Neural progenitor cell (in vitro differentiated cells): ENCODE measurements around the gene LYST. TPM values are rescaled to one million over a fixed set of nuclear protein-coding genes. Genes with fewer than 3 reads are reported as not detected.
"Not testable (repeated sequence)": the region's sequence is repeated elsewhere in the genome, so short reads cannot be mapped to it uniquely, and the experiment has no call there.

Experiments used
- DNase-seq: peaks from one replicate; pipeline ENCODE4 v3.0.0-alpha.2; 2016; ENCODE audit warnings: low spot score
- H2AFZ ChIP-seq: fragments of 200-600 bp; sonication (generic); replicated peaks from 2 replicates; pipeline ENCODE4 v1.6.1; 2016; ENCODE audit warnings: antibody characterized with exemption
- H3F3A ChIP-seq: fragments of 200-600 bp; sonication (generic); 2 replicates; pipeline ENCODE4 v1.6.1; 2016; ENCODE audit warnings: antibody characterized with exemption, low read depth
- H3K27ac ChIP-seq: fragments of 200-600 bp; sonication (generic); 2 replicates; pipeline ENCODE4 v1.5.1; 2016; ENCODE audit warnings: mild to moderate bottlenecking
- H3K27me3 ChIP-seq: fragments of 200-600 bp; sonication (generic); 2 replicates; pipeline ENCODE4 v1.6.1; 2016; ENCODE audit warnings: mild to moderate bottlenecking, moderate library complexity
- H3K36me3 ChIP-seq: fragments of 200-600 bp; sonication (generic); 2 replicates; pipeline ENCODE4 v1.5.1; 2016
- H3K4me1 ChIP-seq: fragments of 200-600 bp; sonication (generic); 2 replicates; pipeline ENCODE4 v1.6.1; 2016; ENCODE audit warnings: mixed run types
- H3K4me2 ChIP-seq: fragments of 200-600 bp; sonication (generic); 2 replicates; pipeline ENCODE4 v1.6.1; 2016
- H3K4me3 ChIP-seq: fragments of 200-600 bp; sonication (generic); 2 replicates; pipeline ENCODE4 v1.5.1; 2016
- H3K79me2 ChIP-seq: fragments of 200-600 bp; sonication (generic); 2 replicates; pipeline ENCODE4 v1.6.1; 2016; ENCODE audit warnings: low read depth
- H3K9ac ChIP-seq: fragments of 200-600 bp; sonication (generic); 2 replicates; pipeline ENCODE4 v1.6.1; 2016
- H3K9me3 ChIP-seq: fragments of 200-600 bp; sonication (generic); 2 replicates; pipeline ENCODE4 v1.5.1; 2016; ENCODE audit warnings: low read depth
- H4K20me1 ChIP-seq: fragments of 200-600 bp; sonication (generic); 2 replicates; pipeline ENCODE4 v1.6.1; 2016; ENCODE audit warnings: low read depth
- H3K27ac Mint-ChIP-seq: 3 replicates; pipeline ENCODE4 v1.8.0; 2021; ENCODE audit warnings: mixed read lengths
- H3K27me3 Mint-ChIP-seq: 2 replicates; pipeline ENCODE4 v1.8.0; 2022; ENCODE audit warnings: low read depth, mild to moderate bottlenecking, inconsistent platforms, moderate library complexity, mixed read lengths; ENCODE audit not compliant: insufficient read depth
- H3K36me3 Mint-ChIP-seq: 3 replicates; pipeline ENCODE4 v1.8.0; 2021; ENCODE audit warnings: mixed read lengths
- H3K4me1 Mint-ChIP-seq: 3 replicates; pipeline ENCODE4 v1.8.0; 2021; ENCODE audit warnings: mixed read lengths
- H3K4me3 Mint-ChIP-seq: 3 replicates; pipeline ENCODE4 v1.8.0; 2021; ENCODE audit warnings: mild to moderate bottlenecking, moderate library complexity, mixed read lengths
- H3K9me3 Mint-ChIP-seq: 3 replicates; pipeline ENCODE4 v1.8.0; 2020; ENCODE audit warnings: mixed read lengths
- CTCF ChIP-seq: fragments of 200-600 bp; sonication (generic); IDR thresholded peaks from 2 replicates; pipeline ENCODE4 v1.5.1; 2017; ENCODE audit warnings: antibody characterized with exemption, mild to moderate bottlenecking
- EZH2 ChIP-seq: fragments of 200-600 bp; sonication (generic); IDR thresholded peaks from 2 replicates; pipeline ENCODE4 v1.6.1; 2017; ENCODE audit warnings: antibody characterized with exemption, mild to moderate bottlenecking, moderate library complexity
- EZH2phosphoT487 ChIP-seq: fragments of 200-600 bp; sonication (generic); IDR thresholded peaks from 2 replicates; pipeline ENCODE4 v1.6.1; 2017; ENCODE audit warnings: antibody characterized with exemption
- total RNA-seq: library from RNA; depleted of rRNA; stranded (reverse); fragments of >200 nt; gene quantifications from 2 replicates; pipeline ENCODE4 v1.2.3, GENCODE V29; 2015; ENCODE audit warnings: low replicate concordance

Gene LYST
- total RNA-seq, 1 donor from 2014 or later, result 0.82 TPM

GRCh38 chr1:235625340-235625739 is 241.4 kb downstream of the LYST start:
- Histone ChIP-seq H3K4me3 (no peak overlapping the region), H3K27ac (no peak overlapping the region), H3K4me1 (peaks cover 4% of the 10 kb centered on the region), H3K36me3 (no peaks in the 10 kb centered on the region), H3K9ac (no peak overlapping the region), H2AFZ (no peak overlapping the region), H3F3A (no peaks in the 10 kb centered on the region), H4K20me1 (no peaks in the 10 kb centered on the region), H3K27me3 (no peaks in the 10 kb centered on the region), H3K79me2 (no peaks in the 10 kb centered on the region), H3K9me3 (no peaks in the 10 kb centered on the region), H3K4me2 (no peak overlapping the region)
- Mint-ChIP-seq H3K9me3 (no peaks in the 10 kb centered on the region), H3K27me3 (peaks cover 3% of the 10 kb centered on the region), H3K36me3 (peaks cover 2% of the 10 kb centered on the region), H3K4me1 (peaks cover 22% of the 10 kb centered on the region), H3K27ac (no peak overlapping the region), H3K4me3 (no peak overlapping the region)
- DNase-seq, result no peak
- TF ChIP-seq EZH2, result no peak
- TF ChIP-seq EZH2phosphoT487, result no peak
- no peak for TF ChIP-seq CTCF

DNA sequence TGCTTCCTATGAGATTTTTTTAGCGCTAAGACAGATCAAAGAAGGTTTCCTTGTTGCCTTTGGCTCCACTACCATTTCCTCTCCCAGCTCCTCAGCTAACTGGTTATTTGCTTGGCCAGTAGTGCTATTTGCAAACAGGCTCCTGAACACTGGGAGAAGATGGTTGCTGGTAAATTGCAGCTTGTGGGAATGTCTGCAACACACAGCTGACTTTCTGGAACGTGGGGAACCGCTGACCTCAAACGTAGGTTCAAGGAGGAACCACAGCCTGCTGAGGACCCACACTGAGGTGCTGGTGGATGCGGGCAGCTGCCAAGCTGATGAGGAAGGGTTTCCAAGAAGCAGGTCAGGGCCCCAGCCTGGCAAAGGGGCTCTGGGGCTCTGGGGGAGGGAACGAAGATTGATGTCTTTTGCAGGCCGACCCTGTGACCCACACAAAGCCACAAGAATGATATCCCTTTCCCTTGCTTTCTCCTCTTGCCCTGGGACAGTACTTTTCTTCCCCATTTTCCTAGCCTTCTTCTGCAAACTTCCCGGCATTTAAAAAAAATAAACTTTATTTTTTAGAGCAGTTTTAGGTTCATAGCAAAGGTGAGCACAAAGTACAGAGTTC is 241.9 kb downstream of the LYST start:
- no peak overlapping the region for H2AFZ ChIP-seq
- H3K79me2 ChIP-seq, result no peaks in the 10 kb centered on the region
- no peaks in the 10 kb centered on the region for H3K36me3 ChIP-seq
- Mint-ChIP-seq H3K4me1 (peaks cover 22% of the 10 kb centered on the region), H3K27ac (no peak overlapping the region), H3K27me3 (peaks cover 3% of the 10 kb centered on the region), H3K4me3 (no peak overlapping the region), H3K36me3 (peaks cover 2% of the 10 kb centered on the region), H3K9me3 (no peaks in the 10 kb centered on the region)
- no peaks in the 10 kb centered on the region for H3F3A ChIP-seq
- no peak overlapping the region for H3K9ac ChIP-seq
- H3K4me1 ChIP-seq, result peaks cover 4% of the 10 kb centered on the region
- TF ChIP-seq EZH2phosphoT487 (no peak), CTCF (no peak), EZH2 (no peak)
- no peak overlapping the region for H3K4me2 ChIP-seq
- no peak overlapping the region for H3K4me3 ChIP-seq
- no peak overlapping the region for H3K27ac ChIP-seq
- H3K9me3 ChIP-seq, result no peaks in the 10 kb centered on the region
- no peak for DNase-seq
- no peaks in the 10 kb centered on the region for H4K20me1 ChIP-seq
- no peaks in the 10 kb centered on the region for H3K27me3 ChIP-seq

DNA sequence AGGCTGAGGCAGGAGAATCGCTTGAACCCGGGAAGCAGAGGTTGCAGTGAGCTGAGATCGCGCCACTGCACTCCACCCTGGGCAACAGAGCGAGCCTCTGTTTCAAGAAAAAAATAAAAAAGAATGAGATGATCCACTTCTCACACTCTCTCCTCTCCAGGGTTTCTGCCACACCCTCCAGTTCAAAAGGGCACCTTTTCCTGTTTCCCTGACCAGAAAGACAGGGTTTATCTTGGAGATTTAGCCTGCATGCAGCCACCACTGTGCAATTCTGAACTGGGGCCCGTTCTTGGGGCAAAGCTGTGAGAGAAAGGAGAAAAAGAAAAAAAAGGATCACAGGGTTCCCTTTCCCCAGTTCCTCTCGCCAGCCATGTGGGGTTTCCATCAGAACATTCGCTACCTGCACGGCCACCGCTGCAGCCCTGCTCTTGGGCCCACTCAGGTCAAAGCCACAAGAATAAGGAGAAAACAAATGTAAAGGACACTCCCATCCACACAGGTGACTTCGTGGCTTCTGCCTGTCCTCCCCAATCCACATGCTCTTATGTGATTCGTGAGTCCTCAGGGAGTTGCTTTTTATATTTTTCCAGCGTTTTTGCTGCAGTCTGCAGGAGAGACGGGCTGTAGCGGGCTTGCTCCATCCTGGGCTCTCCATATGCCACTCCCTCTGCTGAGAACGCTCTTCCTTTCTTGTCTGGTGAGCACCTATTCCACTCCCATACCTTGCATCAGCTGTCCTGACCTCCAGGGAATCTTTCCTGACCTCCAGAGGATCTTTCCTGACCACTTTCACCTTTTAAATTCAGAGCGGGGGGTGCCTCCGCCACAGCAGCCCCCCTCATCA is 243.5 kb downstream of the LYST start:
- no peak overlapping the region for H3K4me3 Mint-ChIP-seq
- no peak for DNase-seq
- H3K27ac ChIP-seq, result no peak overlapping the region

GRCh38 chr1:235619149-235619548 is 247.6 kb downstream of the LYST start:
- not testable (repeated sequence) for H2AFZ ChIP-seq, H3K27ac Mint-ChIP-seq, H3K36me3 ChIP-seq, H3K27ac ChIP-seq, H3K9me3 ChIP-seq, H3K36me3 Mint-ChIP-seq, H3K4me2 ChIP-seq, H3K79me2 ChIP-seq, H3K27me3 ChIP-seq, H3K4me1 ChIP-seq, H3F3A ChIP-seq, H3K4me3 Mint-ChIP-seq, H3K9ac ChIP-seq, H3K27me3 Mint-ChIP-seq, H3K9me3 Mint-ChIP-seq, H3K4me3 ChIP-seq, H4K20me1 ChIP-seq, DNase-seq
- peaks cover 13% of the 10 kb centered on the region for H3K4me1 Mint-ChIP-seq

More for the DNA sequence above, 243.5 kb downstream of the LYST start:
- Histone ChIP-seq H3K4me1 (peaks cover 4% of the 10 kb centered on the region), H2AFZ (no peak overlapping the region), H3K4me2 (no peak overlapping the region), H3K4me3 (no peak overlapping the region), H3K9ac (no peak overlapping the region), H3K27me3 (no peaks in the 10 kb centered on the region), H3K9me3 (no peaks in the 10 kb centered on the region), H3K36me3 (no peaks in the 10 kb centered on the region), H3F3A (no peaks in the 10 kb centered on the region), H4K20me1 (no peaks in the 10 kb centered on the region), H3K79me2 (no peaks in the 10 kb centered on the region)
- H3K27ac Mint-ChIP-seq, result no peak overlapping the region
- no peaks in the 10 kb centered on the region for H3K9me3 Mint-ChIP-seq
- peaks cover 22% of the 10 kb centered on the region for H3K4me1 Mint-ChIP-seq
- peaks cover 3% of the 10 kb centered on the region for H3K27me3 Mint-ChIP-seq
- peaks cover 2% of the 10 kb centered on the region for H3K36me3 Mint-ChIP-seq
- TF ChIP-seq EZH2phosphoT487 (no peak), CTCF (no peak), EZH2 (no peak)
